IMR-90 (cell line): ENCODE data around the gene PTPN4. TPM values are rescaled to one million over a fixed set of nuclear protein-coding genes. Genes with fewer than 3 reads are reported as not detected.

Experiments used
- ATAC-seq: fragments of 200-7000 bp; cut with Tn5 transposase; 2 replicates; pipeline ENCODE4 v1.9.1; 2020; ENCODE audit warnings: low read depth, mild to moderate bottlenecking, moderate library complexity
- BruUV-seq: library from RNA; stranded (reverse); fragments of 400-500 nt; replicated peaks from 2 replicates; lab custom pipeline; 2021; lab: Mats Ljungman, UMichigan
- CTCF ChIA-PET: fragments of 300-600 bp; formaldehyde crosslinking; extraction: SDS; loops from one replicate; lab custom pipeline; 2021; ENCODE audit warnings: antibody characterized with exemption; lab: Yijun Ruan, JAX
- POLR2A ChIA-PET: fragments of 300-600 bp; sonication (Branson Sonifier 250); formaldehyde crosslinking; loops from one replicate; lab custom pipeline; 2022; ENCODE audit warnings: antibody characterized with exemption; ENCODE audit not compliant: unreplicated experiment; lab: Charles Lee
- DNase-seq: peaks from one replicate; pipeline ENCODE4 v3.0.0; 2013
- H2AFZ ChIP-seq: replicated peaks from 2 replicates; pipeline ENCODE3; 2013; ENCODE audit warnings: low read length, mild to moderate bottlenecking; ENCODE audit not compliant: poor library complexity
- H2AK5ac ChIP-seq: 2 replicates; pipeline ENCODE4 v1.6.1; 2013; ENCODE audit warnings: low read depth, low read length, inconsistent platforms
- H2AK9ac ChIP-seq: replicated peaks from 2 replicates; pipeline ENCODE3; 2013; ENCODE audit warnings: mild to moderate bottlenecking, low read depth, low read length, moderate library complexity; ENCODE audit not compliant: poor library complexity
- H2BK120ac ChIP-seq: 2 replicates; pipeline ENCODE4 v1.6.1; 2013; ENCODE audit warnings: low read depth, low read length, inconsistent platforms
- H2BK15ac ChIP-seq: 3 replicates; pipeline ENCODE4 v1.6.1; 2013; ENCODE audit warnings: low read depth, low read length, inconsistent platforms
- H2BK20ac ChIP-seq: 2 replicates; pipeline ENCODE4 v1.6.1; 2013; ENCODE audit warnings: low read depth, mild to moderate bottlenecking, inconsistent platforms, low read length, moderate library complexity
- H2BK5ac ChIP-seq: 2 replicates; pipeline ENCODE4 v1.6.1; 2013; ENCODE audit warnings: mild to moderate bottlenecking, low read depth, low read length, inconsistent platforms; ENCODE audit not compliant: poor library complexity, severe bottlenecking
- H3K14ac ChIP-seq: replicated peaks from 2 replicates; pipeline ENCODE4 v1.6.1; 2013; ENCODE audit warnings: low read depth, low read length, inconsistent platforms
- H3K18ac ChIP-seq: 2 replicates; pipeline ENCODE4 v1.6.1; 2013; ENCODE audit warnings: low read depth, low read length, control low read depth
- H3K23ac ChIP-seq: 2 replicates; pipeline ENCODE4 v1.6.1; 2013; ENCODE audit warnings: low read depth, low read length, inconsistent platforms
- H3K27ac ChIP-seq: 2 replicates; pipeline ENCODE4 v1.5.1; 2013; ENCODE audit warnings: mild to moderate bottlenecking, control low read depth, low read length; ENCODE audit not compliant: insufficient read depth
- H3K27me3 ChIP-seq: 2 replicates; pipeline ENCODE4 v1.6.1; 2013; ENCODE audit warnings: low read length; ENCODE audit not compliant: control insufficient read depth, insufficient read depth
- H3K36me3 ChIP-seq: 2 replicates; pipeline ENCODE4 v1.6.1; 2013; ENCODE audit warnings: low read length, mixed read lengths; ENCODE audit not compliant: control insufficient read depth, insufficient read depth
- H3K4ac ChIP-seq: 2 replicates; pipeline ENCODE4 v1.6.1; 2013; ENCODE audit warnings: low read depth, low read length, inconsistent platforms
- H3K4me1 ChIP-seq: 2 replicates; pipeline ENCODE4 v1.6.1; 2013; ENCODE audit warnings: low read length, mixed read lengths; ENCODE audit not compliant: control insufficient read depth, insufficient read depth
- H3K4me2 ChIP-seq: 2 replicates; pipeline ENCODE4 v1.6.1; 2013; ENCODE audit warnings: low read depth, mild to moderate bottlenecking, control low read depth, low read length, moderate library complexity
- H3K4me3 ChIP-seq: 2 replicates; pipeline ENCODE4 v1.5.1; 2013; ENCODE audit warnings: low read depth, mild to moderate bottlenecking, control low read depth, low read length, moderate library complexity; ENCODE audit not compliant: insufficient read depth
- H3K56ac ChIP-seq: 2 replicates; pipeline ENCODE4 v1.6.1; 2013; ENCODE audit warnings: low read length, inconsistent platforms; ENCODE audit not compliant: insufficient read depth; ENCODE audit errors: extremely low read depth
- H3K79me1 ChIP-seq, 2 experiments: 2 replicates each; pipeline ENCODE4 v1.6.1; 2013; ENCODE audit warnings: low read length in 2 of 2, inconsistent platforms in 1 of 2, low read depth in 1 of 2
- H3K9ac ChIP-seq: 2 replicates; pipeline ENCODE4 v1.6.1; 2013; ENCODE audit warnings: low read depth, low read length, control low read depth
- H3K9me1 ChIP-seq: 2 replicates; pipeline ENCODE4 v1.6.1; 2013; ENCODE audit warnings: low read length, inconsistent platforms; ENCODE audit not compliant: insufficient read depth
- H3K9me3 ChIP-seq: 2 replicates; pipeline ENCODE4 v1.6.1; 2013; ENCODE audit warnings: low read length; ENCODE audit not compliant: control insufficient read depth, insufficient read depth
- H4K20me1 ChIP-seq: 2 replicates; pipeline ENCODE4 v1.6.1; 2013; ENCODE audit warnings: low read length, inconsistent platforms; ENCODE audit not compliant: insufficient read depth
- H4K5ac ChIP-seq: 2 replicates; pipeline ENCODE4 v1.6.1; 2013; ENCODE audit warnings: mild to moderate bottlenecking, low read depth, low read length, control low read depth
- H4K8ac ChIP-seq, 2 experiments: 2 replicates each; pipeline ENCODE4 v1.6.1; 2013; ENCODE audit warnings: low read depth in 2 of 2, low read length in 2 of 2, control low read depth in 1 of 2, inconsistent platforms in 1 of 2
- H4K91ac ChIP-seq: 2 replicates; pipeline ENCODE4 v1.6.1; 2013; ENCODE audit warnings: low read depth, low read length, inconsistent platforms; ENCODE audit not compliant: insufficient read depth
- CHD1 ChIP-seq: IDR thresholded peaks from 2 replicates; pipeline ENCODE4 v1.6.1; 2012; ENCODE audit warnings: low read depth, low read length, improper control_type of control experiment
- FOS ChIP-seq: fragments of 150-350 bp; IDR thresholded peaks from 2 replicates; pipeline ENCODE4 v1.6.1; 2016; ENCODE audit warnings: low read depth, low read length
- MAZ ChIP-seq: IDR thresholded peaks from 2 replicates; pipeline ENCODE4 v1.6.1; 2012; ENCODE audit warnings: low read depth, mild to moderate bottlenecking, low read length, improper control_type of control experiment, moderate library complexity, borderline replicate concordance
- RCOR1 ChIP-seq: IDR thresholded peaks from 2 replicates; pipeline ENCODE4 v1.6.1; 2012; ENCODE audit warnings: mild to moderate bottlenecking, low read length, improper control_type of control experiment; ENCODE audit not compliant: insufficient replicate concordance
- RFX5 ChIP-seq: IDR thresholded peaks from 2 replicates; pipeline ENCODE4 v1.8.0; 2012; ENCODE audit warnings: low read depth, mild to moderate bottlenecking, low read length, moderate library complexity
- SMC3 ChIP-seq: fragments of 150-350 bp; IDR thresholded peaks from 2 replicates; pipeline ENCODE4 v1.6.1; 2016; ENCODE audit warnings: low read depth, mild to moderate bottlenecking, antibody characterized with exemption, low read length, moderate library complexity
- WGBS, 2 experiments: methylation state at CpG; one replicate each; pipeline versions ENCODE4 v1.1.5 to v1.1.7; 2013; ENCODE audit warnings: missing lambda C conversion rate in 2 of 2; ENCODE audit not compliant: insufficient read length in 1 of 2; ENCODE audit errors: extremely low coverage in 2 of 2; 5-methylcytosine and 5-hydroxymethylcytosine counted together
- dilution Hi-C: fragments of 300-500 bp; cut with HindIII; formaldehyde crosslinking; loops from one replicate; pipeline ENCODE4 v1.14.3; 2018; ENCODE audit warnings: low sequenced_read_pairs; ENCODE audit not compliant: unreplicated experiment
- in situ Hi-C: fragments of 300-500 bp; cut with MboI; formaldehyde crosslinking; loops from 3 replicates; pipeline ENCODE4 v1.14.3; 2019; ENCODE audit warnings: low sequenced_read_pairs, inconsistent platforms, mixed read lengths
- intact Hi-C: fragments of 100-400 bp; cut with micrococcal nuclease; formaldehyde crosslinking; loops from 2 replicates; pipeline ENCODE4 v1.10.0; 2022
- polyA plus RNA-seq, 3 experiments: library from polyadenylated mRNA; depleted of rRNA; stranded (reverse); fragments of >200 nt; gene quantifications; 2 replicates each; pipeline ENCODE4 v1.2.3, GENCODE V29; 2012; ENCODE audit warnings: low replicate concordance in 1 of 3
- total RNA-seq: library from RNA; depleted of rRNA; stranded (reverse); fragments of >200 nt; gene quantifications from 2 replicates; pipeline ENCODE4 v1.2.3, GENCODE V29; 2012

Gene PTPN4
- total and polyA plus RNA-seq, 2 of the 4 experiments (the other 2 are of a cell fraction), result 2.9 to 19.2 TPM

- TF ChIP-seq RCOR1 (no peak), SMC3 (no peak), FOS (no peak), CHD1 (no peak), MAZ (no peak), RFX5 (no peak)
- Histone ChIP-seq H2BK20ac (no peak overlapping the region), H3K79me1 (no peaks in the 10 kb centered on the region), H4K91ac (no peak overlapping the region), H3K4me1 (no peaks in the 10 kb centered on the region), H4K5ac (no peak overlapping the region), H4K20me1 (no peaks in the 10 kb centered on the region), H4K8ac (no peak overlapping the region), H2AK5ac (no peak overlapping the region), H3K27ac (no peak overlapping the region), H3K4me3 (no peak overlapping the region), H3K36me3 (no peaks in the 10 kb centered on the region), H3K18ac (no peak overlapping the region), H3K9me1 (no peaks in the 10 kb centered on the region), H2BK15ac (no peak overlapping the region), H2BK120ac (no peak overlapping the region), H3K56ac (no peak overlapping the region), H3K4me2 (no peak overlapping the region), H3K9me3 (no peaks in the 10 kb centered on the region), H2BK5ac (no peak overlapping the region), H2AFZ (no peak overlapping the region), H3K9ac (no peak overlapping the region), H3K27me3 (no peaks in the 10 kb centered on the region), H2AK9ac (no peak overlapping the region), H3K23ac (no peak overlapping the region), H3K4ac (no peak overlapping the region), H3K14ac (no peak overlapping the region)
- in situ Hi-C loops (no loop called here), dilution Hi-C loops (no loop called here), intact Hi-C loops (no loop called here)
- DNase-seq (no peak), ATAC-seq (no peak)
- CTCF ChIA-PET, result no interaction called here
- BruUV-seq, result no TSS peak
- POLR2A ChIA-PET, result no interaction called here
- WGBS, 2 experiments, result no CpG with 5 or more reads among the region's 1 CpG
Observed at GRCh38 chr2:120001471-120001870, 241.7 kb downstream of the PTPN4 start.
